ENCODE results near the gene SPACA9.

DNA sequence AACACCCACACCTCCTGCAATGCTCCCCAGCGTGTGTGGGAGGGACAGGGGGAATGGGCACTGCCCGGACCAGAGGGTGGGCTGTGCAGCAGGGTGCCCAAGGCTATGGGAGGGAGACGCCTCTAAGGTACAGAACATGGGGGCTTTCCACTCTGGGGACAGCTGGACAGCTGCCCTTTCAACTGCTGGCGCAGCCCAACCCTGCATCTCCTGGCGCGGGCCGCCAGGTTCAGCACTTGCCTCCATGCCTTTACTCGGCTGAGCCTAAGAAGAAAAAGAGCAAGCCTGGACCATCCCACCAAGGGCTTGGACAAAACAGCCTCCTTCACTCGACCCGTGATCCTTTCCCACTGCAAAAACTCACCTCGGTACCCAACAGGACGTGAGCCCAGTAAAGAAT lies 15.6 kb upstream of the SPACA9 start:
- TF ChIP-seq, protein P1, sequence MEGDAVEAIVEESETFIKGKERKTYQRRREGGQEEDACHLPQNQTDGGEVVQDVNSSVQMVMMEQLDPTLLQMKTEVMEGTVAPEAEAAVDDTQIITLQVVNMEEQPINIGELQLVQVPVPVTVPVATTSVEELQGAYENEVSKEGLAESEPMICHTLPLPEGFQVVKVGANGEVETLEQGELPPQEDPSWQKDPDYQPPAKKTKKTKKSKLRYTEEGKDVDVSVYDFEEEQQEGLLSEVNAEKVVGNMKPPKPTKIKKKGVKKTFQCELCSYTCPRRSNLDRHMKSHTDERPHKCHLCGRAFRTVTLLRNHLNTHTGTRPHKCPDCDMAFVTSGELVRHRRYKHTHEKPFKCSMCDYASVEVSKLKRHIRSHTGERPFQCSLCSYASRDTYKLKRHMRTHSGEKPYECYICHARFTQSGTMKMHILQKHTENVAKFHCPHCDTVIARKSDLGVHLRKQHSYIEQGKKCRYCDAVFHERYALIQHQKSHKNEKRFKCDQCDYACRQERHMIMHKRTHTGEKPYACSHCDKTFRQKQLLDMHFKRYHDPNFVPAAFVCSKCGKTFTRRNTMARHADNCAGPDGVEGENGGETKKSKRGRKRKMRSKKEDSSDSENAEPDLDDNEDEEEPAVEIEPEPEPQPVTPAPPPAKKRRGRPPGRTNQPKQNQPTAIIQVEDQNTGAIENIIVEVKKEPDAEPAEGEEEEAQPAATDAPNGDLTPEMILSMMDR (IDR thresholded peaks at IDR 0.05; ENCODE audit: insufficient read depth, low read depth, low read length): no peak
- no peak for TF ChIP-seq EZH2 (IDR thresholded peaks at IDR 0.05; ENCODE audit: insufficient read depth, low read length)
